ENCODE measurements around the gene CD8A.

The CD8A gene

GRCh38 chr2:86785456-86785855, 5.3 kb downstream of the CD8A start:
- no peak overlapping the region for H3K4me3 ChIP-seq (ENCODE audit: low read depth, low read length)
- TF ChIP-seq CTCF (IDR thresholded peaks at IDR 0.05; ENCODE audit: insufficient read depth, low read depth, low read length, missing control alignments), result no peak
- DNase-seq (ENCODE audit: low read depth), result no peak

GRCh38 chr2:86783615-86784339, 6.9 kb downstream of the CD8A start:
- DNase-seq (ENCODE audit: low read depth), result peak; percentile 73
- TF ChIP-seq CTCF (IDR thresholded peaks at IDR 0.05; ENCODE audit: insufficient read depth, low read depth, low read length, missing control alignments), result no peak
- H3K4me3 ChIP-seq (ENCODE audit: low read depth, low read length), result no peak overlapping the region

DNA sequence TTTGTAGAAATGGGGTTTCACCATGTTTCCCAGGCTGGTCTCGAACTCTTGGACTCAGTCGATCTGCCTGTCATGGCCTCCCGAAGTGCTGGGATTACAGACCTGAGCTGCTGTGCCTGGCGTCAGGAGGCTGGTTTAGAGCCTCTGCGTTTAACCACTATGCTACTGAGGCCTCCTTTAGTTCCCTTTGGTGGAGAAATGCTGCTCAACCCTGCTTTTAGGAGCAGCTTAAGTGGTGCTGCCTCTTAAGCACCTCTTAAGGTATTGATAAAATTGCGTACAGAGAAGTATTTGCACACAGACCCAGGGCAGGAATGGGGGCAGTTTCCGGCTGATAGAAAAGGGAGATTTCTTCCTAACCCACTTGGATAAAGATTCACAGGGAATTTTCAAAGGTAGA, 8.0 kb downstream of the CD8A start:
- TF ChIP-seq CTCF (IDR thresholded peaks at IDR 0.05; ENCODE audit: insufficient read depth, low read depth, low read length, missing control alignments), result no peak
- DNase-seq (ENCODE audit: low read depth), result no peak
- no peak overlapping the region for H3K4me3 ChIP-seq (ENCODE audit: low read depth, low read length)

GRCh38 chr2:86781363-86781762, 9.3 kb downstream of the CD8A start:
- no peak for TF ChIP-seq CTCF (IDR thresholded peaks at IDR 0.05; ENCODE audit: insufficient read depth, low read depth, low read length, missing control alignments)
- H3K4me3 ChIP-seq (ENCODE audit: low read depth, low read length), result no peak overlapping the region
- DNase-seq (ENCODE audit: low read depth), result no peak

GRCh38 chr2:86779971-86780370, 10.7 kb downstream of the CD8A start:
- no peak overlapping the region for H3K4me3 ChIP-seq (ENCODE audit: low read depth, low read length)
- no peak for DNase-seq (ENCODE audit: low read depth)
- no peak for TF ChIP-seq CTCF (IDR thresholded peaks at IDR 0.05; ENCODE audit: insufficient read depth, low read depth, low read length, missing control alignments)

GRCh38 chr2:86778957-86779356, 11.8 kb downstream of the CD8A start:
- H3K4me3 ChIP-seq (ENCODE audit: low read depth, low read length), result no peak overlapping the region
- DNase-seq (ENCODE audit: low read depth), result no peak
- TF ChIP-seq CTCF (IDR thresholded peaks at IDR 0.05; ENCODE audit: insufficient read depth, low read depth, low read length, missing control alignments), result no peak

DNA sequence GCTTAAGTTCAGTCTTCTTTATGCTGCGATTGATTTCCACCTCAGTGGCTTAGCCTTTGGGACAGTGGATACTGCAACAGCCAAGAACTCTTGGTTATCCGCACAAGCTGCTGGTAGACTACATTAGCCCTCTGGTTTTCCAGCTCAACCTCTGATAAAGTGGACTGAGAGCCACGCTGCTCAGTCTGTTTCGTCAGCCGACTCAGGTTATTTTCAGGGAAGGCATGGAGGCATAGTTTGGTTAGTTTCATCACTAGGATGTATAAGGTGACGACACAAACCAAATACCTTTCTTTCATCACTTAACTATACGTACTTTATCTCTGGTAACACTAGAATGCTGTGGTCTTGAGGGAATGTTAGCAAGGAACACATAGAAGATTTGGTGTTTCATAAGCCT, 14.2 kb downstream of the CD8A start:
- no peak overlapping the region for H3K4me3 ChIP-seq (ENCODE audit: low read depth, low read length)
- DNase-seq (ENCODE audit: low read depth), result no peak
- TF ChIP-seq CTCF (IDR thresholded peaks at IDR 0.05; ENCODE audit: insufficient read depth, low read depth, low read length, missing control alignments), result no peak

Data from GM12865 (cell line).